HL-60/S4 treated with phorbol 12-myristate 13-acetate at 8.2 ng/mL for 4 days and 3 days (cell line): Measurements from ENCODE around the gene RRP15.

Source experiments
- in situ Hi-C: fragments of 300-500 bp; cut with MboI; formaldehyde crosslinking; loops from 2 replicates; pipeline ENCODE4 v1.15.0; 2022; ENCODE audit warnings: low sequenced_read_pairs

The RRP15 gene

DNA sequence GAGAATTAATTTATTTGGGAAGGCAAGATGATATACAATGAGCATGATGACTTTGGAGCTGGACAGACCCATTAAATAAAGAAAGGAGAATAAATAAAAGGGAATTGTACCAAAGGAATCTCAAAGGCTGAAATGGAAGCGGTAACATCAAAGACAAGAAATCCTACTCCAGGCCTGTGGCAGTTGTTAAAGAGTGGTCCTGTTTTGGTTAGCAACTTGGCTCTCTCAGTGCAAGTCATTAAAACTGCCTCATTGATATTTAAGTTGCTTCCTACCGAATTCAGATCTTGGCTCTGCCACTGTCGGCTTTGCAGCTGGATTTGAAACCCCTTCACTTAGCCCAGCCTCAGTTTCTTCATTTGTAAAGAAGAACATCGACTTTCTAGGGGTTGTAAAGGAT is 70.2 kb downstream of the RRP15 start:
- in situ Hi-C loops, result no loop called here

DNA sequence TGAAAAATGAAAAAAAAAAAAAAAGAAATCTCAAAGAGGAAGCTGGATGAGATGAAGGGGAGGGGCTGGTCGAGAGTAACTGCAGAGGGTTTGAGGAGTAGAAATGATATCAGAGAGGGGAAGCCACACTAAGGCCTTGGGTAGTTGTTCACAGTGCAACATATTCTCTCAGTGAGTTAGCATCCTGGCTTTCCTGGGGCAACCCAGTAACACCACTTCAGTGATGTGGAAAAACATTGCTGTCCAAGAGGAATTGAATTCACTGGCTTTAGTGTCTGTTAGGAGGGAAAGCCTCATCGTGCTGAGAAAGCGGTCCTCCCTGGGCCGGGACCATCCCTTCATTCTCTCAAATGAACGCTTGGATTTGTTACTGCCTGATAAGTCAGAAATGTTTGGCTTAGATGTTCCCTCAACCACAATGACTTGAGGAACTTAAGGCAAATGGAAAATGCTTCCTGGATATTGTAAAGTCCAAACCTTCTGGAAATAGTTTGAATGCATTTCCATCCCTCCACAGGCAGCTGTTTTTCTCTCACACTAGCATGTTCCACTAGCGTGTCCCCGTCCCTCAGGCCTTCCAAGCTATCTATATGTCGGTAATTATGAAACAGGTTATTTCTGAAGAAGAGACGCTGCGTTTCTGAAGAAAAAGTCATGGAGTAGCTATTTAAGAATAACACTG is 72.3 kb downstream of the RRP15 start:
- in situ Hi-C loops, result no loop called here

DNA sequence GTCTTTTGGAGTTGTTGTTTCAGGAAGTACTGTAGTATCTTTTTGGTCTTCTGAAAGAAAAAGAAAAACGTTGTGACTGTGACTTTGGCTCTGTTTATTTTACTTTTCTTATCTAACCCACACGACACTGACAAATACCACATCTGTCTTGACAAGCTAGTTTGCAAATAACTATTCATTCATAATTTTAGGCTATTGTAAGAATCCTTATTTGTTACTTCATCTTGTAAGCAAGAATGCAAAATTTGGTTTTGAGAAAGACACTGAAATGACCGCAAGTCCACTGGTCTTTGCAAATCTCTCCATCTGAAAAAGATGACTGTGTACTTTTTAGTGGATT is 72.8 kb downstream of the RRP15 start:
- in situ Hi-C loops, result no loop called here

DNA sequence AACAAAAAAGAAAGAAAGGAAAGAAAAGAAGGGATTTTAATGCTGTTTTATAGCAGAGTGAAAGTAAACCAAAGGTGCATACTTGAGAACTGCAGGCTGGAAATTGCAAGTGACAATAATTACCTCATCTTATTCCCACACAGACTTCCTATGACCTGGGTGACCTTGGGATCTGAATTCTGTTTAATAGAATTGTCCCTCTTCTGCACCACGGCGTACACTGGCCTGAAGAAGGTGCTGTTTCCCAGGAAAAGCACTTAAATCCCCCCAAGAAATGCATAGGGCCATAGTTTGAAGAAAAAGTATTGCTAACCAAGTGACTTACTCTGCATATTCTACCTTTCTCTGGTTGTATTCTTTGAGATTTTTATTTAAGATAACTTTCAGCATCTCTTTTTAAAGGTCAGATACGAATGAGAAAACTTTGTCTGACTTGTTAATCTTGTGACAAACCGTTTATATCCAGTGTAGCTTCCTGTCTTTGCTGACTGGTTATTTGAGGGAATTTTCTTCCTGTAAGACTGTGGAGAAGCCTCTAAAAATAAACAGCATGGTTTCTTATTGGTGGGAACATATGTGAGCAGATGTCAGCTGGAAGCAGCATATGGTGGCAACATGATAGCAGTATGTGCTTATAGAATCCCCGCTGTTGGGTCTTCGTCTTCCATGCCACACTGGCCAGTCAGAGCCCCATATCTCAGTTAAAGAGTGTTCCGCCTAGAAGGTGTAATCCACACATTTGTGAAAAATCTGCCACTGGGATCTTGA is 76.4 kb downstream of the RRP15 start:
- in situ Hi-C loops, result no loop called here

DNA sequence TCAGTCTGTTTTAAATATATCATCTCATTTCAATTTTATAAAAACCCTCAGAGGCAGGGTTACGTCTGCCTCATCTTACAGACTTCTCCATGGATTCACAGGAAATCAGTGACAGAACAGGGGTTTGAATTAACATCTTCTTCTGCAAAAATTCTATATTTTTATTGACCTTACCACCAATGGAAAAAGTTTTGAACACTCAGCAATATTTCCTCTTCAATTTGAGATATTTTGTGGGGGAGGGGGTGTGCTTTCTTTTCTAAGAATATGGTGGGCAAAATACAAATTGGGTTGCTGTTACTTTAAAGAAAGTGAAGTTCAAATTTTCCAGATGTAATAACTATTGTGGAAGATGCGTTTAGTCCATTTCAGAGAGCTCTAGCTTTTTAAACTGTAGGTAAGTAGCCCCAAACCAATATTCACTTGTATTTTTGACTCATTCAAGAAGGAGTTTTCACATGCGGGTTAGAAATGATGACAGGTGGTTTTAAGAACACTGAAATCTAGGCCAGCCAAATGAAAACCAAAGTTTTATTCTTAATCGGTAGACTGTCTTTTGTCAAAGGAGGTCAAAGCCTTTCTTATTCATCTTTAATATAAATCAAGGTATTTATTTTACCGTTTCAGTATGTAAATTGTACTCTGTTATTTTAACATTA is 77.5 kb downstream of the RRP15 start:
- in situ Hi-C loops, result no loop called here

DNA sequence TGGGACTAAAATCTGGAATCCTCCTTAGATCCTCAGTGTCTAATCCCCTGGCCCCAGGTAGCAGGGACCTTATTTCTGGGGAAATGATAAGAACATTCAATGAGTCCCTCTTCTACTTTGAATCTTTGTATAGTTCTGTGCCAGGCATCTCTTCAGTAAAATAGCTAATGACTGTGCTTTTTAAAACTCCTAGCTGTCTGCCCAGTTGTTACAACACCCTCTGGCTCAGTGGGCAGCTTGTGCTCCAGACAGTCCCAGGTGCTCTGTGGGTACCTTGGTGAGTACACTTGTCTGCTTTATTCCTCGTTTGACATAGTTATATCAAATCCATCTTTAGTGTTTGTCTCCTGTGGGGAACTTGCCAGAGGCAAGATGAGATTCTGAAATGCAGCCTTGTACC is 78.0 kb downstream of the RRP15 start:
- in situ Hi-C loops, result no loop called here

DNA sequence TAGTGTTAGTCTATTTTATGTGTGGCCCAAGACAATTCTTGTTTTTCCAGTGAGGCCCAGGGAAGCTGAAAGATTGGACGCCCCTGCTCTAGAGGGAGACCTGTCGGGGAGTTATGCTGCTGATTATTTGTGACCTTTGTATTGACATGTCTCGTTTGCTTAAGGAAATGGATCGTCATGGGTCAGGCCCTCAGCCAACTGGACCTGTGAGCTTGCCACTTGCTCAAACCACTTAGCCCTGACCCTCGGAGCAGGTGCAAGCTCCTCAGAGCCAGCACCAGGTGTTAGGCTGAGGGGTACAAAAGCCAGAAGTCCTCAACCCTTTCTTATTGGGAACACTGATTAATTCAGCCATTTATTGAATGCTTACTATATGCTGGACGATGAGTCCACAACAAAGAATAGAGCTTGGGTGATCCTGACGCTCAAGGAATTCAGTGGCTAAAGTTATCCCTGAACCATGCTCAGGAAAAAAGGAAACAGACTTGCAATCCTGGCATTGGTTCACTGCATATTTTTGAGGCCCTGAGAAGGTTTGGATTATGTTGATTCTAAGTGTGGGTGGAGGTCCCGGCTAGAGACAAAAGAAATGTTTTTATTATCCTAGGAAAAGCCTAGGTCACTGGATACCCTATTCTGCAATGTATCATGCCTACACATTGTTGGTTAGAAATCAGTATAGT is 79.1 kb downstream of the RRP15 start:
- in situ Hi-C loops, result no loop called here

DNA sequence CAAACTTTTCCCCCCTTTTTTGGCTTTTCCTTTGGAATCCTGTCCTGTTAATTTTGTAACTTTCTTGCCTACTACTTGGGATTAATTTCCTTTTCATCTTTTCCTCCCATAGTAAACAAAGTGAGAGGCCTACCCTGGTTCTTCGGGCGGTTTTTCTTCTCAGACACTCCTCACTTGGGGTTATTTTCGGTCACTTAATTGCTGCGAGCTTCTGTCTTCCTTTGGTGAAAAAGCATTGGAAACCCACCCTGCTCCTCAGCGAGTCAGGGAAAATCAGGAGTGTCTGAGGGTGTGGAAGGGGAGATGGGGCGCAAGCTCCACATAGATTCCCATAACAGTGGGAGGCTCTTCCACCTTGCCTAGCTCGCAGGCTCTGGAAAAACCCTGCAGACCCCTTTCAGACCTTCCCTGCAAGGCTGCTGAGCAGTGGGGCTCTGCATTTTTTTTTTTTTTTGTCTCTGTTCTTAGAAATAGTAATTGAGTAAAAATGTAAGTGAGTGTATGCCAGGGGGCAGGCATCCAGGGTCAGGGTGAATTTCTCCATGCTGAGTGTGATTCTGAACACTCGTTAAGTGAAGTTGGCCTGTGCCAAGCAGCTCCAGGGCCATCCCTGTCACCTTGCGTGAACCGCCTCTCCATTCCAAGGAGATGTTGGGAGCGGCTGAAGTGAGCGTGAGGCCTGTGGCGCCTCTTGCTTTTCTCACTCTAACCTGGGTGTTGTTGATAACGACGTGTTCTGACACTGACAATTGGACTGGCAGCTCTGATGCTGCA is 80.3 kb downstream of the RRP15 start:
- in situ Hi-C loops, result no loop called here

DNA sequence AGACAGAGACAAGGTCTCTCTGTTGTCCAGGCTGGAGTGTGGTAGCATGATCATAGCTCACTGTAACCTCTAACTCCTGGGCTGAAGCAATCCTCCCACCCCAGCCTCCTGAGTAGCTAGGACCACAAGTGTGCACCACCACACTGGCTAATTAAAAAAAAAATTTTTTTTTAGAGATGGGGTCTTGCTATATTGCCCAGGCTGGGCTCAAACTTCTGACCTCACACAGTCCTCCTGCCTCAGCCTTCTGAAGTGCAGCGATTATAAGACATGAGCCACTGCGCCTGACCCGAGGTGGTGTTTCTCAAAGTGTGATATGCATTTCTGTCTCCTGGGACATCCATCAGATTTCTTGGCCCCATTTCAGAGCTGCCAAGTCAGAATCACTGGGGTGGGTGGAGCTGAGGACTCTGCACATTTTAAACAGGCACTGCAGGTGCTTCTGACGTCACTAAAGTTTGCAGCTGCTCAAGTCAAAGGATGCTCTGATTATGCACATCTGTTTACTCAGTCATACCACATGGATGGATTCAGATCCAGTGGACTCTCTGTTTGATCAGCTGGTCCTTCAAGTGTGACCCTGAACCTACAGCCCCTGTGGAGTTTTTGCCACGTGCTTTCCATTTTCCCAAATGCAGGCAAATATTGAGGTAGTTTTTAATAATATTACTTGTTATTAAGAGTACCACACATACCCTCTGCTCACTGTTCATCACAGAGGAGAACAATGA is 81.4 kb downstream of the RRP15 start:
- in situ Hi-C loops, result no loop called here

DNA sequence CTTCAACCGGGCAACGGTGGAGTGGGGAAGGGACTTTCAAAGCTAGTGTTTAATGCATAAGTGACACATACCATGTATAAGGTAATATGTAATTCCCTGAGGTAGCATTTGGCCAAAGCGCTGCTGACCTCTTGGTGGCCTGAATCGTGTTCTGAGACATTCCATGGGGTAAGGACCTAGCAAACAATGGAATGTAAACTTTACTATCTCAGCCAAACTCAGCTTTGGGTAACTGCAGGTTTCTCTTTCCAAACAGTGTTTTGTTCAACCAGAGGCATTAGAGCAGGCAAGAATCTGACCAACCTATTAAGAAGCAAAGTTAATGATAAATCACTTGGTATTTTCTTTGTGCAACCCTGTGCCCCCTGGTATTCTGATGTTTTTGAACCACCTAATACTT is 82.0 kb downstream of the RRP15 start:
- in situ Hi-C loops, result no loop called here

DNA sequence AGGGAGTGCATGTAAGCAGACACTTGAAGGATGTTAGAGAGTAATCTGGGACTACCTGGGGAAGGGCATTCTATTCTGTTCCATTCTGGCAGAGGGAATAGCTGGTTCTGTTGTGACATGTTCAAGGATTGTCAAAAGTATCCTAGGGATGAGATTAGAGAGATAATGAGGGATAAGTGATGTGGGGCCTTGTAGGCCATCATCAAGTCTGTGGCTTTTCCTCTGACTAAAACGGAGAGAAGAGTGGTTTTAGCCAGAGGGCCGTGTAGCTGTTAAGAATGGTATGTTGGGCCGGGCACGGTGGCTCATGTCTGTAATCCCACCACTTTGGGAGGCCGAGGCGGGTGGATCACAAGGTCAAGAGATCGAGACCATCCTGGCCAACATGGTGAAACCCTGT is 83.6 kb downstream of the RRP15 start:
- in situ Hi-C loops, result no loop called here

DNA sequence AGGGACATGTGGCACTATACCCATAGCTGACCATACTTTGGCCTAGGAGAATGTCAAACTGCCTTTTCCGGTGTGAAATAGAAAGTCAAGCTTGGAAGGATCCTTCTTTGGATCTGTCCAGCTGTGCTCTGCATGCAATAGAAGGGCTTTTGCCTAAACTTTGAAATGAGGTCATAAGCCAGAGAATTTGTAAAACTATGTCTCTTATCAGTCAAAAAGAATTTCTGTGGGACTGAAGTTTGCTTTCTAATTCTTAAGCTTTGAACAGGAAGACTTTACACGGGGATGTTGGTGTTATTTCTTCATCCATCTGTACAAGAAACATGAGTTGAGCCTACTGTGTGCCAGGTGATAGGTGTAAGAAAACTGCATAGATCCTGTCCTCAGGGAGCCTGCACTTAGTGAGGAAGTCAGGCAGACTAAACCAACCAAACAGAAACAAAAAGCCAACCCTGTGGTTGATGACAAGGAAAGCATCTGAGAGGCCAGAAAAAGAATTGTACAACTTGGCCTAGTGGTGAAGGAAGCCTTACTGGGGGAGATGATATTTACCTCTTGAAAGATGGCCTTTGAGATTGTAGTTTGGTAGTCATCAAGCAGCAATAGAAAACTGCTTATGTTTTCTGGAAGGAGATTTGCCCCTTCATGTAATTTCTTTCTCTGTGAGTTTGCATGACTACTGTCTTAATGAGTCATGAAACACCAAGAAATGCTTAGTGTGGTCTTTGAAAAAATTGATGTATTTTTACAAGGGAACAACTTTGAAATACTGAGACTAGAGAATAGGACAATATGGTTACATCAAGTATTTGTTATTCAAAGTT is 84.8 kb downstream of the RRP15 start:
- in situ Hi-C loops, result no loop called here

DNA sequence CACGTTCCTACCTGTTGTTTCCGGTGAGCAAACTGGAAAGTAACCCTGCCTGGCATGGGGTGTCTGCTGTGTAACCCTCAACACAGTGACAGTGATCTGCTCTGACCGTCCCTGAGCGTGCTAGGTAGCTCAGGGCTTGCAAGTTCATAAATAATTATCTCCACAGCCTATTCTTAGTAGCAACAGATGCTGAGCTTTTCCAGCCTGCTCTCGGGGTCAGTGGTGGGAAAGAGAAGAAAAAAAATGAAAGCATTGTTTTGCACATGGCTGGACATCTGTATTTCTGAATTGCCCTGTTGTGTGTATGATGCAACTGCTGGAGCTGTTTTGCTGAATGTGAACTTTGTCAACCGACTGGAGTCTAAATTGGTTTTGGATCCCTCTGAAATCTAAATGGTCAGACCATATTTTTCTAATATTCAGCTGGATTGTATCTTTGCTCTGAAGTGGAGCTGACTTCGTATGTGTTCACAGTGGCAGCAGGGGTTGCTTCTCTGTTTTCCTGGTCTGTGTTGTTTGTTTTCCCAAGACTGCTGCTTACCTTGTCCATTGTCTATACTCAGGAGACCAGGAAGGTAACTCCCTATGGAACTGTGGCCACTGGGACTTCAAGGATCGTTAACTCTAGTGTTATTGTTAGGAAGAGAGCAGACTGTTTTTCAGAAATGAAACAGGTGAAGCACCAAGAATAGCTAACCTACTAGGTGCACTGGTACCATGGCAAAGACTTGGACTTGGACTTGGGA is 87.0 kb downstream of the RRP15 start:
- in situ Hi-C loops, result no loop called here

DNA sequence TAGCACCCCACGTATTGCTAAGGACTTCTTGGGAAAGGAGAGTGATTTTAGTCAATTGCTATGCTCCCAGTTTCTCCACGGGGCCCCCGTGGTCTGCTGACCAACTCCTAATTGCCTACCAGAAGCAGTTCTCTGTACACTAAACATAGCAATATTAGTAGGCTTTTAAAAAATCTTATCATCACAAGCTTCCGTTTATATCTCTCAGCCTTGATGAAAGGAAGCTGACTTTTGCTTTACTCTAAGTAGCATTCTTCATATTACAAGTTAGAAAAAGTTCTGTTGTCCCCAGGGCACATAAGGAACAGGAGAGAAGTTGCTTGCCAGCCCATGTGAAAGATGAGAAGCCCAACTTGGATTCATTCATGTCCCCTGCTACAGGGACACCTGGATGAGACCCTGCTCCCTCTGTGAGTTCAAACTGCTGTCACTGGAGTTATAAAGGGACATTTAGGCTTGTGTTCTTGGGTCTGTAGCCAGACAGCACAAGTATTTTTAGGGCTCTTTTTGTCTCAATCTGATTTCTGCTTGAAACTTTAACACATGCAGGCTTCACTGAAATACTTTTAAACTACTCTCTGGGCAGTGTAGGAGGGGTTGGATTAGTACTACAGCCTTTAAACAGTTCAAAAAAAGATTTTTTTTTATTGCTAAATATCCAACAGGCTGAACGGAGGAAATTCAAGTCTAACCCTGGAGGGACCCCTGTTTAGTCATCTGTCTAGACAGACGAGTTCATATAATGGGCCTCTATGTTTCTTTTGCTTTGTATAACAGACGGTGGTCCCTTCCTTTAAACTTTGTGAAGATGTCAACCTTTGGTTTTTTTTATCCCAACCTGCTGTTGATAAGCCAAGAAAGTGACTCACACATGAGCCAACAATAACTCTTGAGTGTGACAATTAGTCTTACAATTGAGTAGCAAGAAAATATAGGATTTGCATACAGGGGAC is 89.6 kb downstream of the RRP15 start:
- in situ Hi-C loops, result no loop called here

DNA sequence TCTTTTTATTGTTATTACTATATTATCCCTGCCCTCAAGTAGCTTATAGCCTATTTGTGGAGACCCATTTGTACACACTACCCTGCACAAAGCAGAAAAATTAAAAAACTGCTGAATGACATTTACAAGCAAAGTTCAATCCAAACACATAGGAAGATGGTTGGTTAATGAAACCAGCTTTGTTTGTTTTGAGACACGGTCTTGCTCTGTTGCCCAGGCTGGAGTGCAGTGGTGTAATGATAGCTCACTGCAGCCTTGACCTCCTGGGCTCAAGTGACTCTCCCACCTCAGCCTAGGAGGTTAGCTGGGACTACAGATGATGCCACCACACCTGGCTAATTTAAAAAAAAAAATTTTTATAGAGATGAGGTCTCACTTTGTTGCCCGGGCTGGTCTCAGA is 91.6 kb downstream of the RRP15 start:
- in situ Hi-C loops, result no loop called here

DNA sequence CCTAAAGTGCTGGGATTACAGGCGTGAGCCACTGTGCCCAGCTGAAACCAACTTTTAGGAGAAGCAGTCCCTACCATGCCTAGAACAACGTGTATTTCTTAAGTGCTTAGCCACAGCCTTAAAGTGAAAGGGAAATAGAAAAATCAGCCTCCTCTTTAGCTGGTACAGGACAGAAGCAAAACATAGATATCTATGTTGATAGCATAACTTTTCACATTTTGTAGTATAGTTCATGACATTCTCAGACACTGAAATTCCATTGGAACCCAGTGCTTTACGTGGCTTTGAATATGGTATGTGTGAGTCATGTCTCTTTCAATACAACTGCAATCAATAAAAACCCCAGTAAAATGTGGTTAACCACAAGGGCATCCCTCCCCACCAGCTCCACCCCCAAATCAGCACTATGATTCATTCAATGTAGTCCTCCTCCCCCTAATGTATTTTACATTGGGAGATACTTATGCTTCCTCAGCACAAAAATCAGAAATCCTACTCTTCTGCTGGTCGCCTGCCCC is 92.1 kb downstream of the RRP15 start:
- in situ Hi-C loops, result no loop called here
